GM21390 (cell line): ENCODE results near the gene FMOD.
A peak's percentile ranks its signal among the peaks of the same experiment; 100 is the strongest.

ENCODE experiments used
- ATAC-seq: cut with Tn5 transposase; IDR thresholded peaks from one replicate; pipeline ENCODE4 v1.9.1; 2021; ENCODE audit not compliant: unreplicated experiment

FMOD gene

DNA sequence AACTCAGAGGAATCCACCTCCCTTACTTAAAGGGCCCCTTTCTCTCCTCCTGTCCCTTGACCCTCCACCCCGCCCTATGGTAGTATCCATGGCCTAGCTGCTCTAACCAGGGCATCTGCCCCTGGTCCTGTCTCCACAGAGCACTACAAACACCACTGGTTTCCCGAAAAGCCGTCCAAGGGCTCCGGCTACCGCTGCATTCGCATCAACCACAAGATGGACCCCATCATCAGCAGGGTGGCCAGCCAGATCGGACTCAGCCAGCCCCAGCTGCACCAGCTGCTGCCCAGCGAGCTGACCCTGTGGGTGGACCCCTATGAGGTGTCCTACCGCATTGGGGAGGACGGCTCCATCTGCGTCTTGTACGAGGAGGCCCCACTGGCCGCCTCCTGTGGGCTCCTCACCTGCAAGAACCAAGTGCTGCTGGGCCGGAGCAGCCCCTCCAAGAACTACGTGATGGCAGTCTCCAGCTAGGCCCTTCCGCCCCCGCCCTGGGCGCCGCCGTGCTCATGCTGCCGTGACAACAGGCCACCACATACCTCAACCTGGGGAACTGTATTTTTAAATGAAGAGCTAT is 43.9 kb downstream of the FMOD start:
- no peak for ATAC-seq

DNA sequence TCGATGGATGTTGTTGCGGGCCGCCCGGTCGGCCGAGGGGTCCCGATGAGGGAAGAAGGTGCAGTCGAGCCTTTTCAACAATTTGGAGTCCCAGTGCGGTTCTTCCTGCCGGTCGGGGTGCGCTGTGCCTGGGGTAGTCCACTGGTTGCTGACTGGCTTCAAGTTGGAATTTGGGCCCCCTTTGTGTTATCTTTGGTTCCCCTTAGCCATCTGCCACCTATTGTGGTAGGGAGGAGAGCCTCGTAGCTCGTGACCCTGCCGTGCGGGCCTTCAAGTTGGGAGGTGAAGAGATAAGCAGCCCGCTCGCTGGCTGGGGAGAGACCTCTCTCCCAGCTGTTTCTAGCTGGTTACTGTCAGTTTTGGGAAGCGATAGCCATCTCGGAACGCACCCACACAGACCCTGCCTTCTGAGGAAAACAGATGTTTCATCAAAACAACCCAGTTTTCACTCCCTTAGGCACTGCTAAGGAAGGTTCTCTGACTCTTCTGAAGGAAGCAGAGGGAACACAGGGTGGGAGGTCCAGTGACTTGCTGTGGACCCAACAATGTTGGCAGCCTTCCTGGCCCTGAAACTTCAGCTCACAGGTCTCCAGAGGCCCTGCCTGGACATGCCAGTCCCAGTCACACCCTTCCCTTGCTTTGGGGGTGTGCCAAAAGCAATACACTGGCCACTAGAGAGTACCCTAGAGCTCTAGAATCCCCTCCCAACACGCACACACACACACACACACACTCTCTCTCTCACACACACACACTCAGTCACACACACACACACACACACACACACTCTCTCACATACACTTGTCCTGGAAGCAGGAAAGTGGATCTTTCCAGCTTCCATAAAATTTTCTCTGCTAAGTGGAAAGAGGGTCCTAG is 44.6 kb downstream of the FMOD start:
- no peak for ATAC-seq

DNA sequence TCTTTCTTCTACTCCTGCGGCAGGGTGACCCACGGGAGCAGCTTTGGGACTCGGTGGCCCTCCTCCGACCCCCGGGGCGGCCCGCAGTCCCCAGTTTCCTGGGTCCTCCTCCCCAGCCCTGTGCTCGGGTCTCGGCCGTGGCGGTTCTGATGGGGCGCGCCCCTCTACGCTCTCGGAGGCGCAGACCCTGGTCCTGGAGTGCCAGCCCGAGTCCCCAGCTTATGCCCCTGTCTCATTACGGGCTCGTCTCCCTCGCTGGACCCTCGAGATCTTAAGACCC is 45.2 kb downstream of the FMOD start:
- peak; percentile 7 for ATAC-seq

DNA sequence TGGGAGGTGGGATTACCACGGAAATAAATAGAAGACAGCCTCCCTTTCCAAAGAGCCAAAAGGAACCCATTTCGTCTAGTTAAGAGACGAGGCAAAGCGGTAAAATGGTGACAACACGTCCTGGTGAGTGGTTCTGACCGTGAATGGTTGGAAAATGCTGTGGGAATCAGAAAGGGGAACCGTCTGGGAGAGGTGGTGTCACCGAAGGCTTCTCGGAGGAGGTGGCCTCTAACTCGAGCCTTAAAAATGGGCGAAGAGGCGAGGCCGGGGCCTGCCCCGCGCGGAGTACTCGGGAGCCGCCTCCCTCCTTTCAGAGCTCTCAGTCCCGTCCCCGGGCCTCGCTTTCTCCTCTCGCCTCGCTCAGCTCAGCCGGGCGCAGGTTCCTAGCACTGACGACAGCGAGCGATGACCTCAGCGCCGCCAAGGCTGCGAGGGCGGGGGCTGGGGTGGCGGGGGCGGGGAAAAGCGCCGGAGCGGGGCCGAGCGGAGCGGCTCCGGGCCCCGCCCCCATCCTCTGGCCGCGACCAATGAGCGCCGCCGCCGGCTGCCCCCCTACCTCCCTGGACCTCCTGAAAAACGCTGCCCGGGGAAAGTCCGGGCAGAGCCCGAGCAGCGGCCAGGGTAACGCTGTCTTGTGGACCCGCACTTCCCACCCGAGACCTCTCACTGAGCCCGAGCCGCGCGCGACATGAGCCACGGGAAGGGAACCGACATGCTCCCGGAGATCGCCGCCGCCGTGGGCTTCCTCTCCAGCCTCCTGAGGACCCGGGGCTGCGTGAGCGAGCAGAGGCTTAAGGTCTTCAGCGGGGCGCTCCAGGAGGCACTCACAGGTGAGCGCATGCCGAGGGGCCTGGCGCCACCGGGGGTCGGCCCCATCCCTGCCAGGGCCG is 45.8 kb downstream of the FMOD start, which contains the start of gene BTG2:
BTG2 (plus strand) TSS at position 601 of the 890 bp plus-strand sequence; CDS start at position 689, 88 bp downstream.
- ATAC-seq = peak; percentile 63

DNA sequence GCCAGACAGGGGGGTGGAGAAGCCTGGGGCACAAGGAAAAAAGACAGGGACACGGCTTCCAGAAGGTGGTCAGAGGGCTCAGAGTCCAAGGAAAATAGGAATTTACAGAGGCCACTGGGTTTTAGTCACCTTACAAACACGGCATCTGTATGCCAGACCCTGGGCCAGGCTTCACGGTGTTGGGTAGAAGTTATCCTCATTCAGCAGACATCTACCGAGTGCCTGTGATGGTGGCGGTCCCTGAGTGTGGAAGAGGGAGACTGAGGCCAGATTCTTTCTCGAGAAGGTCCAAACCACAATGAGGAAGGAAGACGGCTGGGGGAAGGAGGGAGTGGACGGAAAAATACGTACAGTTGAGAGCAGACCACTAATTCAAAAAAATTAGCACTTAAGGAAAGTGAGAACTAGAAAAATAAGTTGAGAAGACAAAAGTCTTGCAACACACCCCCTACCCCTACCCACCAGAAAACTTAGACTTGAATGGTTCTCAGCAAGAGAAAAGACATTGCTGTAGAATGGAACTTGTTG is 46.5 kb downstream of the FMOD start:
- no peak for ATAC-seq

DNA sequence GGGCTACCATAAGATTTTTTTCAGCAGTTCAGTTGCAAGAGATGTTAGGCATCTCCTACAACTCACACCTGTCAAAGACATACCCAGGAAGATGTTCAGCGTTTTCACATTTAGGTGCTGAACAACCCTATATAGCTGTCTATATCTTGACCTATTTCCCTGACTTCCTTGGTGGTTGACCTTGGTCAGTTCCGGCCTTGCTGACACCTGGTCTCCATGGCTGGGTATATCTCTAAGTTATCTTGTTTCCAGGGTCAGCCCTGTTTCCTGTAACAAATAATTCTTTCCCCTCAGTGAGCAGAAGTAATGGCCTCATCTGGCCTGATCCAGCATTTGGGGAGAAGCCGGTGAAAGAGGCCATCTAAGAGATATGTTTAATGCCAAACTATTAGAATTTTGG is 48.0 kb downstream of the FMOD start:
- no peak for ATAC-seq

DNA sequence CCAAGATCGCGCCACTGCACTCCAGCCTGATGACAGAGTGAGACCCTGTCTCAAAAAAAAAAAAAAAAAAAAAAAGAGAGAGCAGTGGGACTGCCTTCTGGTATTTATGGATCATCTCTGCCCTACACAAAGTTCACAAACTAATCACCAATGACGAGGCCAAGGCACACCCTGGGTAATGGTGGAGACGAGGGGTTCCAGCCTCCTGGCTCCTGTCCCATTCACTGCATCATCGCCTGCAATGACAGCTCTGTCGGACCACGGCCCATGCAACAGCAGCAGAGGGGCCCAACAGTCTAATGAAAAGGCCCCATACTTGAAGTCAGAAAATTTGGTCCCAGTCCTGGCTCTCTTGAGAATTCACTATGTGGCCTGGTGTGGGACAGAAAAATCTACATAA is 48.5 kb downstream of the FMOD start:
- no peak for ATAC-seq

DNA sequence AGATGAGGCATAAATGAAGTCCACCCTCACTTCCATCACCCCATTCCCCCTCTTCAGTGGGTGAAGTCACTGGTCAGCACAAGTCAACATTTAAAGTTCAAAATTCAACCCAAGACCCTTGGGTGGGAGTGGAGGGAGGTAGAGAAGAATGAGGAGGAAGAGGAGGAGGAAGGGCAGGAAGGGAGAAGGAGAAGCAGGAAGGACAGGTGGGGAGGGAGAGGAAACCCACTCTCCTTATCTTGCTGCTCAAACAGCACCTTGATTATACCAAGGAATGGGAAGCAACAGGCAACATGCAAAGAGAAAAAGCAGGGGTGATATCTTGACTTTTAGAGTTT is 49.6 kb downstream of the FMOD start:
- ATAC-seq = no peak

DNA sequence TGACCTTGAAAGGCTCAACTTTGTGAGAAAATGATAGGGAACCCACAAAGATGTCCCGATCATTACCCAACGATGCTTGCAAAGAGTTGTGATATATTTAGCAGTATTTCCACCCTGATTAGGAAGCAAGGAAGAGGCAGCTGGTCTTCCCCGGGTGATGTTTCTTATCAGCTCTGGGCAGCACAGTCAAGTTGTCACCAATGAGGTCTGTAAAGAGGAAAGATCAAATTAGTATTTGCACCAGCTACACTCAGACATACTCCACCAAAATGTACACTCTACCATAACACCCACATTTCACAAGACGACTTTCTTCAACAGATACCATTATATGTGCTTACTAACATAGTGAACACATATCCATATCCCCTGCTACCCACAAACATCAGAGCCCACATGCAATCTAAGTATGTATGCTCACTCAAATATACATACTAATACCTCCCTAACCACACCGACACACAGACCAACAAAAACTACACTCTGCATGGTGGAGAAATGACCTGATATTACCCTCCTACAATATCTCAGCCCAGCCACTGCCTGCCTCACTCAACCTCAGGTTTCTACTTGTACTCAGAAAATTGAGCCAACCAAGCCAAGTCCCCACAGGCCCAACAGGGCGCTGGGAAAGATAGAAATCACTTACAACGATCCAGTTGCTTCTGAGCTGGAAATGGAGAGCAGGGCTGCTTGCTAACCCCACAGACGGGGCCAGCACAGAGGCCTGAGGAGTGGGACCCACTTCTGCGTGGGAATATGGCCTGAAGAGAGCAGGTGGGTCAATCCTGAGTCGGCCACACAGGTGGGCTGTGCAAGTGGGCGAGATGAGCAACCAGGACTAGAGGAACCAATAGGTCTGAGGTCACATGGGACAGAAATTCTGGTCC is 50.2 kb downstream of the FMOD start:
- ATAC-seq = no peak

DNA sequence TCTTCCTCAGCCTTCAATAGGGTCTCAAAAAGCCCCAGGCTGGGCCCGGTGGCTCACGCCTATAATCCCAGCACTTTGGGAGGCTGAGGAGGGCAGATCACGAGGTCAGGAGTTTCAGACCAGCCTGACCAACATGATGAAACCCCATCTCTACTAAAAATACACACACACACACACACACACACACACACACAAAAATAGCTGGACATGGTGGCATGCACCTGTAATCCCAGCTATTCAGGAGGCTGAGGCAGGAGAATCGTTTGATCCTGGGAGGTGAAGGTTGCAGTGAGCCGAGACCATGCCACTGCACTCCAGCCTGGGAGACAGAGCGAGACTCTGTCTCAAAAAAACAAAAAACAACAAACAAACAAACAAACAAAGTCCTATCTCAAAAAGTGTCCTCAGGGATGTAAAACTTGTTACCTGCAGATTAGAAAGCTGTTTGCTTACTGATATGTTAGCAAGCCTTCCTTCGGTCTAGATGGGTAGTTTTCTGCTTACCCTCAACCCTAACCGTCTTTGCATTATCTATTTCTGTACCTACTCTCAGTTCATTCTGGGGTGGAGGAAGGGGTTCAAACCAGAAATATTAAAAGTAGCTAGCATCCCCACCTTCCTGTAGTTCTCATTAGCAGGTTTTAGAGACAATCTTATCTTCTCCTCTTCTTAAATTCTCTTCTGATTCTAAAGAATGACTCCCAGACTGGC is 51.0 kb downstream of the FMOD start:
- ATAC-seq = peak; percentile 34

DNA sequence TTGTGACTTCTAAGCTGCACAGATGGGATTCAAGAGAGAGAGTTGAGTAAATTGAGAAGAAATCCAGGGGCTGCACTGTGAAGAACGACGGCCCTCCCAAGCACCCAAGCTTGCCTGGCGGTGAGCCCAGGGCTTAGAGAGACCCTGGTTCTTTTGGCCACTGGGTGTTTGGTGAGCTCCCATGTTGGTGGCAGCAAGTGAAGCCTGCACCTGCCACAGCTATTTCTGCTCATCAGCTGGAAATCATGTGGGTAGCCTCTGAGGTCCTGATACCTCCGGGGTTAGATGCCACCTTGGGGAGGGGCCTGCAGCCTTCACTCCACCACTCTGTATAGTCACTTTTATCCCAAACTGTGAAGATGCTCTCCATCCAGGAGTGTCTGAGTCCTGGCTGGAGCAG is 51.8 kb downstream of the FMOD start:
- ATAC-seq = no peak

DNA sequence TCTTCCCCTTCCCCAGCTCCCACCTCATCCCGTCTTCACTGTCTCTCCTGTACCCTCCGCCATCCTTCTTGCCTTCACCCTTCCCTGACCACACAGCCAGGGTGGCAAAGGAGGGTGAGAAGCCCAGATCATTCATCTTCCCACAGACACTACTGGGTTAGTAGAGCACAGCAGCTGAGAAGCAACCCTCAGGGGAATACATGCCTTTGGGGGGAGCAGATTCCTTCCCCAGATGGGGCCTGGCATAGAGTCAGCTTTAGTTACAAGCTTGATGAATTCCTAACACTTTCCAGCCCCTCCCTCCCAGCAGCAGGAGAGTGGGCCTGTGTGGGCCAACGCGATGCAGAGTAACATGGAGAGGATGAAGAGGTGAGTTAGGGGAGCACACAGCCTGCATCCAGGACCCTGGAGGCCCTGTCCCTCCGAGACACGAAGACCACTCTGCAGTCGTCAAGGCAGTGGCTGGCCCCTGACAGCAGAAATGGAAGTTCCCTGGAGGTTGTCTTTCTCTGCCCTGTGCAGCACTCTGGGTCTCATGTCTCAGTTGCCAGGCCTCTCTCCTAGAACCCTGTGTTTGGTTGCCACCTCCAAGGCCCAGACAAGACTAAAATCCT is 54.4 kb downstream of the FMOD start:
- ATAC-seq = no peak

DNA sequence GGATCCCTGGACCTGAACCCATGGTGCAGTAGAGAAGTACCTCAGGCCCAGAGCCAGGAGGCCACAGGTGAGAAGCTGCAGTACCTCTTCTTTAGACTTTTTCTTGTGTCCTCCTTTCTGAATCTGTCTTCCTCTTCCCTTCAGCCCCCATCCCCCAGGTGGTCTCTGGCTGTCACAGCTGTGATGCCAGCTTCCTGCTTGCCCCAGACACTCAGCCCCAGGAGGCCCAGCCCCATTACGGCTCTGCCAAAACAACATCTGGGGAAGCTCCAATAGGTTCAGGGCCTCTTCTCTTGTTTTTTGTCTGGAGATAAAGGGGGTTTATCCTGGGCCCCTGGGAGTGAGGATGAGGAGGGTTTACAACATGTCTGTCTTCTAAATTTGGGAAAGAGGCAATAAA is 55.1 kb downstream of the FMOD start:
- no peak for ATAC-seq

DNA sequence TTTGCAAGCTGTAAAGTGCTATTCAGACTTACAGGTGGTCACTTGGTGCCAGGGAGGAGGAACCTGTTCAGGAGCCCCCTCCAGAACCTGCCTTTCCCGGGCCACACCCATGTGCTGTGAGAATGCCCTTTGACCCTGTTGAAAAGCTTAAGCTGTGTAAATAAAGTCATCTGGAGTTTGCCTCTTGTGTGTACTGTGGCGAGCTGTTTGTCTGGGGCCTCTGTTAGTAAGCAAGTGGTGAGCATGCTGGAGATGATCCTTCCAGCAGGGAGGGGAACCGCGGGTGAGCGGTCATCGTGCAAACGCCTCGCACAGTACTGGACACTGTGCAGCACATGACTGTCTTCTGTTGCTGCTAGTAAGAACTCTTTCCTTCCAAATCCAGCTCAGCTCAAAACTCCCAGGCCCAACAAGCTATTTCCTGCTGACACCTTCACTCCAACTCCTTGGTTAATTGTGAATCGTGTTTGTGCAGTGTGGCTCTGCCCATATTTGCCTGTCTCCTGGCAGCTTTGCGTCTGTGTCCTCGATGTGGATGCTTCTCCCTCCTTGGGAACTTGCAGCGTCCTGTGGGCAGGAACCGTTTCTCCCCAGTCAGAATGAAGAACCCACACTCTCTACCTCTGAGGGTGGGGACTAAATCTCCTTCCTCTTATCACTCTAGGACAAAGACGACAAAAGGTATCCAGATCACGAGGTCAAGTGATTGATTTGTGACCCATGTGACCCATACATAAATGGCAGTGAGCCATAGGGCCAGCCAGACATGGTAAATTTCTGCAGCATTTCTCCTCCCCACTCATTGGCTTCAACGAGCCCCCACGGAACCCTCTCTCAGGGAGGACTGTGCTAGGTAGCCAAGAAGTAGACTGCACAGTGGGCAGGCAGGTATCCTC is 59.5 kb downstream of the FMOD start:
- no peak for ATAC-seq
